GM19043 (cell line): ENCODE data around the gene TRAF5.
"Not testable (repeated sequence)": the region's sequence is repeated elsewhere in the genome, so short reads cannot be mapped to it uniquely, and the experiment has no call there.

Source experiments
- ATAC-seq: cut with Tn5 transposase; IDR thresholded peaks from one replicate; pipeline ENCODE4 v1.9.1; 2021; ENCODE audit warnings: low read depth; ENCODE audit not compliant: unreplicated experiment

Gene TRAF5

DNA sequence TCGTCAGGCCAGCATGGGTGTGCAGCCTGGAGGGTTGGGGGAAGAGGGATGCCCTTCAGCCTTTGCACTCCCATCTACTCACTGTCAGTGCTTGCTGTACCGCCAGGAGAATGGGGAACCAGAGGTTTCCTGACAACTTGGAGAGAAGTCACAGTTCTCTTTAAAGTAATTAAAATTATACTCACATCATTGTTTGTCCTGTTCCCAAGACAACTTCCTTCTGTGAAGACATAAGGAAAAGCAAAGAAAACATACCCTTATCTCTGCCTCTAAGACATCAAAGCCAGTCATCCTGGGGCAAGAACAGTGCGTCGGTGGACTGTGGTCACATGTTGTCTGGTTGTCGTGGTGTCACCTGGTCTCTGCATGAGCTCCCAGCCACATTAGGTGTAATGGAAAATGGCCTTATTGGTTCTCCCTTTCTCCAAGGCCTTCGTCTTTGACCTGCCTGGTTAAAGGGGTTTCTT lies 17.6 kb downstream of the TRAF5 start:
- ATAC-seq: no peak

DNA sequence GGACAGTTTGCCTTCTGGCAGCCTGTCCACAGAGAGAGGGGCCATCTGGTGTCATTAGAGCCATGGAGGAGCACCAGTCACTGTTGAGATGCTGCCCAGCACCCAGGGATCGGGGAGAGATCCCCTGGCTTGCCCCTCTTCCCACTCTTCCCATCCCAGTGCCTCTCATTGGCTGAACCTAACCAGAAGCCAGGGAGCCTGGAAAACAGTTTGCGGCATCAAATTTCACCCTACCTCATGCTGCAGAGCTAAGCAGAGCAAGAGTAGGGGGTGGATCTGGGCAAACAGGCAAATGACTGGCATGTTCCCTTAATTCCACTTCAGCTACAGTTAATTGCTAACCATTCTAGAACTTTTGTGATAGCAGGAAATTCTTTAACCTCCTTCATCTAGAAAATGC lies 19.1 kb downstream of the TRAF5 start:
- ATAC-seq: no peak

DNA sequence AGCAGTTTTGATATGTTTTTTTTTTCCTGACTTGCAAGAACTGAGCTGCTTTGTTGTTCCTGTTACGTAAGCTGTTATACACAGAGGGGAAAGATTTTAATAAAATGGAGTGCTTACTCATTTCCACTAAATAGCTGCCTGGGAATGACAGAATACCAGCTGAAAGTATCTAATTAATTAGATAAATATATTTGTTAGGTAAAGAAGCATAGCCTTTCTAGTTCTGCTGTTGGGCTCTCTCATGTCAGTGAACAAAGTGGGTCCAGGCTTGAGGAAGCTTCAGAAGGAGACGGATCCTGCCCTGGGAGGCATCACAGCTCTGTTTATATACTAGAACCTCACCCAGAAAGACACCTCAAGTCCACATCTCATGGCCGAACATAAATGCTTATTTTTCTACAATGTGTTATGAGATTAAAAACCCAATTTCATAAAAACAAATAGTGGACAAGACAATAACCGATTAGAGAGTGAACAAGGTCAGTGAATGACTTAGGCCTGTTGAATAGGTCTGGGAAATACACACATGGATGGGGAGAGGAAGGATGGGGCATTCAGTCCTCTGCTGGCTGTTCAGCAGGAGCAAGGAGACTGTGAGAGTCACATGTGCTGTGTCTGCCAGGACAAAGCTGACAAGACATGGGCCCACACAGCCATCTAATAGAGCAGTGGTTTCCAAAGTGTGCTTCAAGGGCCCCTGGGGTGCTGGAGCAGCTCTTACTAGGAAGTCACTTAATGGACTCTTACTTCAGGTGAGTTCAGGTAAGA lies 20.6 kb downstream of the TRAF5 start:
- ATAC-seq: no peak

DNA sequence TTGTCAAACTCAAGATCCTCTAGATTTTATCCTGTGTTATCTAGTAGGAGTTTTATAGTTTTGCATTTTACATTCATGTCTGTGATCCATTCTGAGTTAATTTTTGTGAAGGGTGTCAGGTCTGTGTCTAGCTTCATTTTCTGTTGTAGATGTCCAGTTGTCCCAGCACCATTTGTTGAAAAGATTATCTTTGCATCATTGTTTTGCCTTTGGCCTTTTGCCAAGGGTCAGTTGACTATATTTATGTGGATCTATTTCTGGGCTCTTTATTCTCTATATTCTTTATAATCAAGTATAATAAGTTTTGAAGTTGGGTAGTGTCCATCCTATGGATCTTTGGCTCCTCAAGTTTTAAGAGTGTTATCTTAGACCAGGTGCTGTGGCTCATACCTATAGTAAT lies 21.9 kb downstream of the TRAF5 start:
- no peak for ATAC-seq

DNA sequence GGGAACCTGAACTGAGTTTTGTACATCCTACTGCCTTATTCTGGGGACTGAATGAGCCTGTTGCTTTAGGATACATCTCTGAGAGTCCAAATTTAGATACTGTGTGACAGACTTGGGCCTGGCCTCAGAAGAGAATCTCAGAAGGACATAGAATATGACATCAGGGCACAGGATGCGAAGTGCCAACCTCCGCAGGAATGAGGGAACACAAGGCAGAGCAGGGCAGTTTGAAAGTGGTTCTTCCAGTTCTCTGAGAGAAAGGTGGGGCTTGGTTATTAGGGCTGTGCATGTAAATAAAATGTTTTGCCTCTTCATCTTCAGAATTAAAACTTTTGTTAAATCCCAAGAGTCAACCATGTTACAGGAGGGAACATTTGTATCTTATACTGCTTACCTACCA lies 23.1 kb downstream of the TRAF5 start:
- ATAC-seq: no peak

DNA sequence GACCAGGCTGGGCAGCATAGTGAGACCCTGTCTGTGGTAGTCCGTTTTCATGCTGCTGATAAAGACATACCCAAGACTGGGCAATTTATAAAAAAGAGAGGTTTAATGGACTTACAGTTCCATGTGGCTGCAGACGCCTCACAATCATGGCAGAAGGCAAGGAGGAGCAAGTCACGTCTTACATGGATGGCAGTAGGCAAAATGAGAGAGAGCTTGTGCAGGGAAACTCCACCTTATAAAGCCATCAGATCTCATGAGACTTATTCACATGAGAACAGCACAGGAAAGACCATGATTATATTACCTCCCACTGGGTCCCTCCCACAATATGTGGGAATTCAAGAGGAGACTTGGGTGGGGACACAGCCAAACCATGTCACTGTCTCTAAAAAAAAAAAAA lies 25.4 kb downstream of the TRAF5 start:
- not testable (repeated sequence) for ATAC-seq

DNA sequence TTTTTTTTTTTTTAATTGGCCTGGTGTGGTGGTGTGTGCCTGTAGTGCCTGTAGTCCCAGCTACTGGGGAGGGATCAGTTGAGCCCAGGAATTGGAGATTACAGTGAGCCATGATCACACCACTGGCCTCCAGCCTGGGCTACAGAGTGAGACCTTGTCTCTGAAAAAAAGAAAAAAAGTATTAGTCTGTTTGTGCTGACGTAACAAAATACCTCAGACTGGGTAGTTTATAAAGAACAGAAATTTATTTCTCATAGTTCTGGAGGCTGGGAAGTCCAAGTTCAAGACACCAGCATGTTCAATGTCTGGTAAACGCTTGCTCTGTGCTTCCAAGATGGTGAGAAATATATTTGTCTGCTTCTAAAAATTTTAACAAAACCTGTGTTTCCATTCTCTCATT lies 25.8 kb downstream of the TRAF5 start:
- ATAC-seq: no peak

DNA sequence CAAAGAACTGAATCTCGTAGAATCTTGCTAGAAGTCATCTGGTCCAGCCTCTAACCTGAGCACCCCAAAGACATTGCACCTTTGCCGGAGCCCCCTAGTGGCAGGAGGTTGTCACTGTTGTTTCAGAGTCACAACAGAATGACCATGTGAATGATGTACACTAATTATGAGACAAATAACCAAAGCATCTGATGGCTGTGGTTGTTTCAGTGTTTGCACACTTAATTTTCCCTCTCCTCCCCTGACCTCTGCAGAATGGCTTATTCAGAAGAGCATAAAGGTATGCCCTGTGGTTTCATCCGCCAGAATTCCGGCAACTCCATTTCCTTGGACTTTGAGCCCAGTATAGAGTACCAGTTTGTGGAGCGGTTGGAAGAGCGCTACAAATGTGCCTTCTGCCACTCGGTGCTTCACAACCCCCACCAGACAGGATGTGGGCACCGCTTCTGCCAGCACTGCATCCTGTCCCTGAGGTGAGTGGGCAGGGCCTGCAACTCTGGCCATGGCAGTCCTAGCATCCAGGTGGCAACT lies 26.4 kb downstream of the TRAF5 start:
- ATAC-seq: peak; percentile 76

DNA sequence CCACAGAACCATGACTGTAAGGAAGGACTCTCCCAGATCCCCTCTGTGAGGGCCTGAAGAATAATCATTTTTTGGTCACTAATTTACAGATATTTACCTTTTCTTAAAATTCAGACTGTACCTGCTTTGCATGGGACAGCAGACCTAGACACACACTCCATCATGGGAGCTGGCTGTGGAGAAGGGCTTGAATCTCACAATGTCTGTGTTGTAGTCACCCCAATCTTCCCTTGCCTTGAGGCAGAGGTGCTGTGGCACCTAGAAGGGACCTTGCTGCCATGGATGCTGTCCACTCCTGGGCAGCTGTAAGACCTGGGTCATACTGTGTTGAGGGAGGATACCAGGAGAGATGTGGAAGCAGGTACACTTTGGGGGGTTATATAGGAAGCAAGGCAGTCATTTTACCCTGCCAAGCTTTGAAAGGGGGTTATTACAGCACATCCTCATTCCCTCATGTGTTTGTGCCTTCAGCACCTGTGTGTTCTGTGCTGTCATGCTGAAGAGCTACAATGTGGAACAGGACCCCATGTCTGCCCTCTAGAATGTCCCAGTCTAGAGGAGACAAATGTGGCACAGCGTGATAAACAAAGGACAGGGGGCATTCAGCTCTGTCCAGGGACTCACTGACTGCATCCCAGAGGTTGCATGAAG lies 27.1 kb downstream of the TRAF5 start:
- peak; percentile 10 for ATAC-seq

DNA sequence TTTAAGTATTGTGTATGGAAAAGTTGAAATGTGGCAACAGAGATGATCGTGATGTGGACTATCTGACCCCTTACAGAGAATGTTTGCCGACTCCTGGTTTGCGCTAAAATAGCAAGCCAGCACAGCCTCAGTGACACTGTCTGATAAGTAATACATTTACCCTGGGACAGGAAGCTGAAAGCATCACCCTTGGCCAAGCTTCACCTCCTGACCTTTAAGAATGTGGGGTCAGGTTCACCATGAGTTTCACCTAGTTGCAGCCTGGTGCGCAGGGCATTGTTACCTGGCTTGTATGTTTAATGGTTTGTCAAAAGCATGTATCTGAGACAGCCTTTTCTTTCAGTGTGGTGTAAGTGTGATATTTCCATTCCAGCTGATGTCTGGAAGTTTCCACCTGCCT lies 29.2 kb downstream of the TRAF5 start:
- no peak for ATAC-seq

DNA sequence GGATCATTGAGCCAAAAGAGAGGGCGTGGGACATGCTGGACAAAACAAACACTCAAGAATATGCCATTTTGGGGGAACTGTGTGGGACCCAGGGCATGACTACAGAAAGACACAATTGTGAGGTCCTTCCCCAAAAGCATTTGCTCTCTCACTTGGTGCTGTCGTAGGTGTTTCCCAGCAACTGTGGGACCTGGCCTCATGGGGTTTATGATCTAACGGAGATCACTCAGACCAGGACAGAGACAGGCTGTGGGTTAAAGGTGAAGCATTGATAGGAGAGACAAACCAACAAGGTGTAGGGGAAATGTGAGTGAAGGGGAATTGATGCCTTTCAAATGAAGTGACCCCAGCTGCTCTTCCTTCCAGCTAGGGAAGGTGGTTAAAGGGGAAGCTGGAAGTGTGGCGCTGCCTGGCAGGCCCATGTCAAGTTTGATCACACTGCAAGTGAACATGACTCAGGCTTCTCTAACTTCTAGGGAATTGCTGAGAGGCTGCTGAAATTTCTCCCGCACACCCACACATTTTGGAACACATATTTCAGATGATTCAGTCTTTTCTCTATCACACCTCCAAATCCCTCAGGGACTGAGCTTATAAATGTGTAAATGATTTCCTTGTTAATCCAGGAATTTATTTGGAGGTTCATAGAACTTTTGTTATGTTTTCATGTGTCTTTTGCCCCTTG lies 30.2 kb downstream of the TRAF5 start:
- no peak for ATAC-seq

DNA sequence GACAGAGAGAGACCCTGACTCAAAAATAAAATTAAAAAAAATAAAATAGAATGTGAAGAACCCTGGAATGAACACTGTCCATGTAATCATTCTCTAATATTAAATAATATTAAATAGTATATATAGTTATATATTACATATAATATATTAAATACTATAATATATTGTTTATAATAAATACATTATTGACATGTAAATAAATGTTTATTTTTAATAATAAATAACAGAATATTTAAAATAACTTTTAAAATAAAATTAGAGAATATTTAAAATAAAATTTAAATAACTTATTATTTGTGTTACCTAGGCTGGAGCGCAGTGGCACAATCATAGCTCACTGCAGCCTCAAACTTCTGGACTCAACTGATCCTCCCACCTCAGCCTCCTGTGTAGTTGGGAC lies 32.1 kb downstream of the TRAF5 start:
- no peak for ATAC-seq

DNA sequence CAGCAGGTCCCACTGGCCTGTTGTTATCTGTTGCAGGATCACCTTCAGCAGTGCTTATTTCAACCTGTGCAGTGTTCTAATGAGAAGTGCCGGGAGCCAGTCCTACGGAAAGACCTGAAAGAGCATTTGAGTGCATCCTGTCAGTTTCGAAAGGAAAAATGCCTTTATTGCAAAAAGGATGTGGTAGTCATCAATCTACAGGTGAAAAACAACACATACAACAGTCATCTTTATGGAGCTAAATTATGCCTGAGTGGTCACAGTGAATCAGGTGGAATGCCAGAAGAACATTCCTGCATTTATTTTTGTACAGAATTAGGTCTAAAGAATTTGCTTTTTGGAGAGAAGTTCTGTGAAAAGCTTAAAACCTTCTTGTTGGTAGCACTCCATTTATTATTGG lies 33.2 kb downstream of the TRAF5 start:
- no peak for ATAC-seq

DNA sequence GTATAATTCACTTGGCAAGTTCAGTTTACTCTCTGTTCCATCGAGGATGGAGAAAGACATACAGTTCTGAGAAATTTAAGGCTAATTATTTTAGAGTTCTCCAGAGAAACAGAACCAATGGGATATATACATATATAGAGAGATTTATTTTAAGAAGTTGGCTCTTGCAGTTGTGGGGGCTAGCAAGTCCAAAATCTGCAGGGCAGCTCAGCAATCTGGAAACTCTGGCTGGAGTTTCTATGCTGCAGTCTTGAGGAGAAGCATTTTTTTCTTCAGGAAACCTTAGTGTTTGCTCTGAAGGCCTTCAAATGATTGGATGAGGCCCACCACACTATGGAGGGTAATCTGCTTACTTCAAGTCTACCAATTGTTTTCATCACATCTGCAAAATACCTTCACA lies 34.6 kb downstream of the TRAF5 start:
- ATAC-seq: no peak

DNA sequence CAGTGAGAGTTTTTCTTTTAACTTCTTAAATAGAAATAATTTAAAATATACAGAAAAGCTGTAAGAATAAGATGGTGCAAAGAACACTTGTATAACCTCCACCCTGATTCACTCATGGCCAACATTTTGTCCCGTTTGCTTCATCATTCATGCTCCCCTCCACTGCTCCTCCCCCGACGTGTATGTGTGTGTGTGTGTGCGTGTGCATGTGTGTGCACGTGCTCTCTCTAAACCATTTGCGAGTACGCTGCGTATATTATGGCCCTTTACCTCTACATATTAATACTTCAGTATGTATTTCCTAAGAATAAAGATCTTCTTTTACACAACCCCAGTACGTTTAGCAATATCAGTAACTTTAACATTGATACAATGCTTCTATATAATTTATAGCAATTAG lies 43.0 kb downstream of the TRAF5 start:
- ATAC-seq: no peak

DNA sequence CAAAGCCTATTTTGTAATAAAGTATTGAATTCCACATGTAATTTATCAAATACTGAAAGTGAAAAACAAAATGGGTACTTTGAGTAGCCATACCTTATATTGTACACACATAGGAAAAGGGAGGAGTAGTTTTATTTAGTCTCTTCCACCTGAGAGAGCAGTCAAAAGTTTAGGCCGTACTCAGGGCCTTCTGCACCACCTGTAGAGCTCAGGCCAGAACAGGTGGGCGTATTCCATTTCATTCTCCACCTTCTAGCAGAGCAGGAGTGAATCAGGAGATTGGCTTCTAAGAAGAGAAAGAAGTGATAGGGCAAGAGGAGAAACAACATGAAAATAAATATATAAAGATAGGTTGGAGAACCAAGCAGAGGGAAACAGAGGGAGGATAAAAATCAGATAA lies 44.0 kb downstream of the TRAF5 start:
- no peak for ATAC-seq

DNA sequence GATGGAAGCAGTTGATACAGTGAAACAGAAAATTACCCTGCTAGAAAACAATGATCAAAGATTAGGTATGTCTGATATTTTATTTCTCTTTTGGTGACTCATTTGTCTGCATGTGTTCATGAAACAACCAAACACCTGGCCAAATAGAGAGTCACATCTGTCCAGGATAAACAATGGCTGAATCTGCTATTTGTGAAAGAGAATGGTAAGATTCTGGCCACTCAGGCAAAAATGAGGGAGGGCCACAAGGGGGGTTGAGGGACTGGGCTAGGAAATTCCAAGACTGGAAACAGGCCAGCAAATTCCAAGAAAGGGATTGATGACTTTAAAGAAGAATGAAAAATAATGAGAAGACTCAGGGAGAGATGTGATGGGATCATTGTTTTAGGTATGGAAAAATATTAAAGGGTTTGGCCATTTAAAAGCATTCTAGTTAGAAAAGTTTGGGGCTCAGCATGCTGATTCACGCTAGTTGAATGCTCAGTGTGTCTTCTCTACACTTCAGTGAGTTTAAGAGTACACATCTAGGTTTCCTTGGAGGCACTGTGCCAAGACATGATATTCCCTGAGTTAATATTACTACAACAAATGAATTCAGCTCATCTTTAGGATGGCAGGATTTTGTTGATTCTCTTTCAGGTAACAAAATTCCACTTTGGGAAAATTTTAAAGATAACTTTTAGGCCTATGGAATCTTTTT lies 44.9 kb downstream of the TRAF5 start:
- ATAC-seq: no peak

DNA sequence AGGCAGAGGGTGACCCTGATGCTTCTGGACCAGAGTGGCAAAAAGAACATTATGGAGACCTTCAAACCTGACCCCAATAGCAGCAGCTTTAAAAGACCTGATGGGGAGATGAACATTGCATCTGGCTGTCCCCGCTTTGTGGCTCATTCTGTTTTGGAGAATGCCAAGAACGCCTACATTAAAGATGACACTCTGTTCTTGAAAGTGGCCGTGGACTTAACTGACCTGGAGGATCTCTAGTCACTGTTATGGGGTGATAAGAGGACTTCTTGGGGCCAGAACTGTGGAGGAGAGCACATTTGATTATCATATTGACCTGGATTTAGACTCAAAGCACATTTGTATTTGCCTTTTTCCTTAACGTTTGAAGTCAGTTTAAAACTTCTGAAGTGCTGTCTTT lies 45.8 kb downstream of the TRAF5 start:
- ATAC-seq: no peak

DNA sequence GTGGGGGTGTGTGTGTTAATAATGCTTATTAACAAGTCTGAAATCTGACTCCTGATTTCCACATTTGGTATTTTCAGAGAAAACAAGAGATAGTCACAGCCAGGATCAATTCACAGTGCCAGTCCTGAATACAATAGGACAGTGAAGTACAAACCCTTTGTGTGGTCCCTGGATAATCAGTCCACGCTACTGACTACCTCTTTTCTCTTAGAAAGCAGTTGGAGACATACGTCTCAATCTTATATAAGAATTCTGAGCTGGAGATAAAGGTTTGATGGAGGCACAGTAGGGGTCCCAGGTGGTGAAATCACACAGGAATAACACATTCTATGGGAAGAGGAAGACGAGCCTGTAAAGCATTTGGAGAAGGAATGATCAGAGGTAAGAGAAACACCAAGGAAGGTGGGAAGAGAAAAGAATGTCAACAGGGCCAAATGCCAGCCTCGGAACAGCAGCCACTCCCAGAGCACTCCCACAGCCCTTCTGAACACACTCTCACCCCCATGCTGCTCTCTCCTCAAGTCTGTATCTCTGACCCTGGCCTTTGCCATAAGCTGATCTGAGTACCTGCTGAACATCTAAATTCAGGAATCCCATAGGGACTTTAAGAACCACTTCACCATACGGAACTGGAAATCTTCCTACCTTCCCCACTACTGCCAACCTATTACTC lies 48.6 kb downstream of the TRAF5 start:
- ATAC-seq: no peak

DNA sequence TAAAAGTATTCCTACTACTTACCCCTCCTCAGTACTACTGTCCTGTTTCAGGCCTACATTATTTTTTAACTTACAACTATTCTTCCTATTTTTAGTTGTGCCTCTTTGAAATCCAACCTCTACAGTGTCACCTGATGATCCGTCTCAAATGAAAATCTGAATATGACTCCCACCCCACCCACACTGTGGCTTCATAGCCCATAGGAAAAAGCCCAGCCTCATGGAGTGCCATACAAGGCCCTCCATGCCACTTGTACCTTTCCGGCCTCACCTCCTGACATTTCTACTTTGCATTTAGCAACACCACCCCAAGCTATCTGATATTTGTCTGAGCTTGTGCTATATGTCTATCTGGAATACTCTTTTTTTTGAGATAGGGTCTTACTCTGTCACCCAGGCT lies 49.3 kb downstream of the TRAF5 start:
- ATAC-seq: no peak
